Activated CD4-positive, alpha-beta T cell treated with anti-CD3 and anti-CD28 coated beads for 4 hours (primary cell): ENCODE measurements around the gene TUG1.

Experiments
- DNase-seq, 2 donors: peaks; one replicate each; pipeline ENCODE4 v3.0.0-alpha.2; 2020

Gene TUG1

GRCh38 chr22:30968924-30969531, at the start of gene TUG1:
TUG1 (plus strand) TSS chr22:30969265.
- DNase-seq, result peak; percentile 96 to 98

- DNase-seq, result no peak
Measured at GRCh38 chr22:30919973-30920372, 49.1 kb upstream of the TUG1 start.

- DNase-seq, result peak; percentile 78 to 88
Measured at GRCh38 chr22:30920407-30920806, 48.7 kb upstream of the TUG1 start.

GRCh38 chr22:30921108-30921507, 48.0 kb upstream of the TUG1 start:
- no peak for DNase-seq

- peak; percentile 75 to 76 for DNase-seq
Measured at GRCh38 chr22:30922151-30922611, 46.9 kb upstream of the TUG1 start.

GRCh38 chr22:30923168-30923900, 45.7 kb upstream of the TUG1 start:
- no peak for DNase-seq

- no peak for DNase-seq
Measured at GRCh38 chr22:30925667-30926066, 43.4 kb upstream of the TUG1 start.

- DNase-seq, result no peak
Measured at GRCh38 chr22:30926706-30927105, 42.4 kb upstream of the TUG1 start.

GRCh38 chr22:30927806-30928205, 41.3 kb upstream of the TUG1 start:
- no peak for DNase-seq

GRCh38 chr22:30928401-30928800, 40.7 kb upstream of the TUG1 start:
- DNase-seq, result no peak

- no peak for DNase-seq
Measured at GRCh38 chr22:30930228-30930627, 38.8 kb upstream of the TUG1 start.

GRCh38 chr22:30931541-30932300, 37.3 kb upstream of the TUG1 start:
- DNase-seq, result no peak

- no peak for DNase-seq
Measured at GRCh38 chr22:30932661-30933060, 36.4 kb upstream of the TUG1 start.

GRCh38 chr22:30933457-30933856, 35.6 kb upstream of the TUG1 start:
- no peak for DNase-seq

GRCh38 chr22:30934053-30934452, 35.0 kb upstream of the TUG1 start:
- DNase-seq, result no peak

- peak; percentile 43 to 56 for DNase-seq
Measured at GRCh38 chr22:30940685-30941362, 28.2 kb upstream of the TUG1 start.

GRCh38 chr22:30941363-30941740, 27.7 kb upstream of the TUG1 start:
- no peak for DNase-seq

- peak; percentile 31 to 40 for DNase-seq
Measured at GRCh38 chr22:30943368-30943767, 25.7 kb upstream of the TUG1 start.

- DNase-seq, result no peak
Measured at GRCh38 chr22:30944986-30945385, 24.1 kb upstream of the TUG1 start.

- no peak for DNase-seq
Measured at GRCh38 chr22:30945653-30946052, 23.4 kb upstream of the TUG1 start.

- no peak for DNase-seq
Measured at GRCh38 chr22:30946354-30946753, 22.7 kb upstream of the TUG1 start.

- no peak for DNase-seq
Measured at GRCh38 chr22:30947173-30947815, 21.8 kb upstream of the TUG1 start.
